GM12874 (cell line): ENCODE results near the gene MXRA7.

ENCODE experiments used
- CTCF ChIP-seq: IDR thresholded peaks from 2 replicates; pipeline ENCODE4 v1.5.1; 2011; ENCODE audit warnings: low read depth, mild to moderate bottlenecking, control low read depth, low read length, moderate library complexity; ENCODE audit not compliant: insufficient read depth

MXRA7 gene

GRCh38 chr17:76687298-76688164, 23.2 kb downstream of the MXRA7 start:
- TF ChIP-seq CTCF: no peak

- TF ChIP-seq CTCF: no peak
These were observed 24.0 kb downstream of the MXRA7 start for GRCh38 chr17:76686538-76687297.

- TF ChIP-seq CTCF: no peak
These were observed 24.9 kb downstream of the MXRA7 start for GRCh38 chr17:76685846-76686245.

GRCh38 chr17:76685366-76685765, 25.4 kb downstream of the MXRA7 start:
- TF ChIP-seq CTCF: no peak

- no peak for TF ChIP-seq CTCF
These were observed 26.0 kb downstream of the MXRA7 start for GRCh38 chr17:76684756-76685155.

- TF ChIP-seq CTCF: no peak
These were observed 26.6 kb downstream of the MXRA7 start for GRCh38 chr17:76683921-76684745.
